Vagina (tissue), 2 donors: Measurements from ENCODE around the gene MSH3. TPM values are rescaled to one million over a fixed set of nuclear protein-coding genes. Genes with fewer than 3 reads are reported as not detected.

Source experiments
- DNase-seq, 2 donors: peaks; one replicate each; pipeline ENCODE4 v3.0.0-alpha.2; 2017; ENCODE audit errors: extremely low spot score in 2 of 2
- H3K27ac ChIP-seq: fragments of 200-600 bp; sonication (generic); one replicate; pipeline ENCODE4 v1.5.1; 2019
- H3K27me3 ChIP-seq: fragments of 200-600 bp; sonication (generic); one replicate; pipeline ENCODE4 v1.5.1; 2019
- H3K36me3 ChIP-seq, 2 donors: fragments of 200-600 bp; sonication (generic); one replicate each; pipeline ENCODE4 v1.5.1; 2017 to 2019
- H3K4me1 ChIP-seq: fragments of 200-600 bp; sonication (generic); one replicate; pipeline ENCODE4 v1.5.1; 2019
- H3K4me3 ChIP-seq, 2 donors: fragments of 200-600 bp; sonication (generic); 1 replicate in 1 of 2; 2 replicates in 1 of 2; pipeline ENCODE4 v1.5.1; 2016 to 2019
- H3K9me3 ChIP-seq: fragments of 200-600 bp; sonication (generic); one replicate; pipeline ENCODE4 v1.5.1; 2019
- CTCF ChIP-seq, 3 experiments: fragments of 450-650 bp in 2 of 3; fragments of 200-600 bp in 1 of 3; sonication (generic) in 1 of 3; IDR thresholded peaks; one replicate each; pipeline ENCODE4 v1.5.1; 2017 to 2019; ENCODE audit warnings: antibody characterized with exemption in 3 of 3, mild to moderate bottlenecking in 2 of 3, moderate library complexity in 2 of 3
- POLR2A ChIP-seq, 2 donors: fragments of 450-650 bp; IDR thresholded peaks; one replicate each; pipeline ENCODE4 v1.6.1; 2017; ENCODE audit warnings: antibody characterized with exemption in 2 of 2, mild to moderate bottlenecking in 2 of 2, moderate library complexity in 2 of 2
- POLR2AphosphoS5 ChIP-seq, 2 donors: sonication (generic); formaldehyde crosslinking; IDR thresholded peaks; one replicate each; pipeline ENCODE4 v1.9.0; 2017; ENCODE audit warnings: antibody characterized with exemption in 2 of 2, mild to moderate bottlenecking in 2 of 2, low read depth in 1 of 2; ENCODE audit not compliant: insufficient read depth in 1 of 2
- intact Hi-C: fragments of 100-400 bp; cut with DNase I; formaldehyde crosslinking; loops from one replicate; pipeline ENCODE4 v1.15.1; 2023
- total RNA-seq: library from RNA; depleted of rRNA; stranded (reverse); fragments of >200 nt; gene quantifications from one replicate; pipeline ENCODE4 v1.2.3, GENCODE V29; 2016

Gene MSH3
- total RNA-seq, 1 donor from 2014 or later = 30.0 TPM

- DNase-seq = no peak
- TF ChIP-seq POLR2AphosphoS5 (IDR thresholded peaks at IDR 0.05; ENCODE audit: insufficient read depth in 1 of 2, low read depth in 1 of 2) (no peak), POLR2A (IDR thresholded peaks at IDR 0.05) (no peak), CTCF (IDR thresholded peaks at IDR 0.05) (no peak)
- H3K36me3 ChIP-seq = no peaks in the 10 kb centered on the region
Observed at GRCh38 chr5:80695666-80696065, 41.2 kb downstream of the MSH3 start.

GRCh38 chr5:80696450-80696849 lies 42.0 kb downstream of the MSH3 start:
- Histone ChIP-seq H3K4me1 (no peaks in the 10 kb centered on the region), H3K4me3 (no peak overlapping the region), H3K27ac (no peak overlapping the region), H3K36me3 (no peaks in the 10 kb centered on the region), H3K9me3 (no peaks in the 10 kb centered on the region), H3K27me3 (no peaks in the 10 kb centered on the region)
- intact Hi-C loops = no loop called here
- no peak for DNase-seq
- TF ChIP-seq POLR2AphosphoS5 (IDR thresholded peaks at IDR 0.05; ENCODE audit: insufficient read depth in 1 of 2, low read depth in 1 of 2) = no peak
- no peak for TF ChIP-seq CTCF (IDR thresholded peaks at IDR 0.05)
- no peak for TF ChIP-seq POLR2A (IDR thresholded peaks at IDR 0.05)

More at GRCh38 chr5:80695666-80696065, 41.2 kb downstream of the MSH3 start:
- Histone ChIP-seq H3K27me3 (no peaks in the 10 kb centered on the region), H3K4me3 (no peak overlapping the region), H3K27ac (no peak overlapping the region), H3K9me3 (no peaks in the 10 kb centered on the region), H3K4me1 (no peaks in the 10 kb centered on the region)
- intact Hi-C loops = no loop called here

- no peaks in the 10 kb centered on the region for H3K4me1 ChIP-seq
Observed at GRCh38 chr5:80697100-80697499, 42.6 kb downstream of the MSH3 start.

GRCh38 chr5:80698369-80698768 lies 43.9 kb downstream of the MSH3 start:
- Histone ChIP-seq H3K36me3 (no peaks in the 10 kb centered on the region), H3K4me3 (no peak overlapping the region), H3K27me3 (no peaks in the 10 kb centered on the region), H3K27ac (no peak overlapping the region), H3K4me1 (no peaks in the 10 kb centered on the region), H3K9me3 (no peaks in the 10 kb centered on the region)
- intact Hi-C loops = no loop called here
- DNase-seq = no peak
- TF ChIP-seq CTCF (IDR thresholded peaks at IDR 0.05) (no peak), POLR2A (IDR thresholded peaks at IDR 0.05) (no peak), POLR2AphosphoS5 (IDR thresholded peaks at IDR 0.05; ENCODE audit: insufficient read depth in 1 of 2, low read depth in 1 of 2) (no peak)

More at GRCh38 chr5:80697100-80697499, 42.6 kb downstream of the MSH3 start:
- no peak for TF ChIP-seq POLR2AphosphoS5 (IDR thresholded peaks at IDR 0.05; ENCODE audit: insufficient read depth in 1 of 2, low read depth in 1 of 2)
- TF ChIP-seq CTCF (IDR thresholded peaks at IDR 0.05) = no peak
- no peak for TF ChIP-seq POLR2A (IDR thresholded peaks at IDR 0.05)
- intact Hi-C loops = no loop called here
- Histone ChIP-seq H3K36me3 (no peaks in the 10 kb centered on the region), H3K4me3 (no peak overlapping the region), H3K9me3 (no peaks in the 10 kb centered on the region), H3K27ac (no peak overlapping the region), H3K27me3 (no peaks in the 10 kb centered on the region)
- no peak for DNase-seq

GRCh38 chr5:80701597-80701996 lies 47.1 kb downstream of the MSH3 start:
- no peaks in the 10 kb centered on the region for H3K9me3 ChIP-seq
- no peak overlapping the region for H3K27ac ChIP-seq
- intact Hi-C loops = no loop called here
- no peak overlapping the region for H3K4me3 ChIP-seq
- H3K4me1 ChIP-seq = no peaks in the 10 kb centered on the region
- H3K27me3 ChIP-seq = no peaks in the 10 kb centered on the region
- peaks cover 0 to 4% of the 10 kb centered on the region in 2 donors for H3K36me3 ChIP-seq
- DNase-seq = no peak
- no peak for TF ChIP-seq POLR2AphosphoS5 (IDR thresholded peaks at IDR 0.05; ENCODE audit: insufficient read depth in 1 of 2, low read depth in 1 of 2)
- no peak for TF ChIP-seq POLR2A (IDR thresholded peaks at IDR 0.05)
- TF ChIP-seq CTCF (IDR thresholded peaks at IDR 0.05) = no peak
